ENCODE results near the gene STX8.
A peak's percentile ranks its signal among the peaks of the same experiment; 100 is the strongest.

The STX8 gene

GRCh38 chr17:9292561-9292941 lies 283.1 kb downstream of the STX8 start:
- DNase-seq (ENCODE audit: low spot score) = no peak

DNA sequence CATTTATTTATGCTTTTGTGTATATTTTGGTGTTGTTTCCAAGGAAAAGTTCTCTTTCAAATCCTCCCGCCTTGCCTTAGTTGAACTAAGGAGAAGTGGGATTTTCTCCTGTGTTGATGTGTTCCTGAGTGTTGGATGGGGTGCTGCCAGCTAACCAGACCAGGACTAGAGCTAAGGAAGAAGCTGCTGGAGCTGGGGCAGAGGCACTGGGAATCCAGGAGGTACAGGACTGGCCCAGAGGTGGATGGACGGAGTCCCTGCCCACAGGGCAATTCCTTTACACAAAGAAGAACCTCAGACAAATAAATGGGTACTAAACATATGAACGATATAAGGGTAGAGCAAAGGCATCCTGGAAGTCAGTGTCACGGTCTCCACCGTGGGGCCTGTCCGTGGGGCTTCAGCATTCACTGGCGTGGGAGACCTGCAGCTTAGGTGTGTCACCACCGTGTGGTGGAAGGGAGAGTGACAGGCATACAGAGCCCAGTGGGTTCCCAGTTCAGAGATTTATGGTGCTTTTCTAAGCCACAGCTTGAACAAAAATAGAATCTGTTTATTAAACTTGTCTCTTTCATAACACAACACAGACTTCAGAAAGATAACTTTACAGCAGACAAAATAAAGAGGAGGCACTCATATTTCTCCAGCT lies 283.6 kb downstream of the STX8 start:
- DNase-seq (ENCODE audit: low spot score) = peak; percentile 43

- DNase-seq (ENCODE audit: low spot score) = no peak
Measured at GRCh38 chr17:9290226-9290613, 285.4 kb downstream of the STX8 start.

DNA sequence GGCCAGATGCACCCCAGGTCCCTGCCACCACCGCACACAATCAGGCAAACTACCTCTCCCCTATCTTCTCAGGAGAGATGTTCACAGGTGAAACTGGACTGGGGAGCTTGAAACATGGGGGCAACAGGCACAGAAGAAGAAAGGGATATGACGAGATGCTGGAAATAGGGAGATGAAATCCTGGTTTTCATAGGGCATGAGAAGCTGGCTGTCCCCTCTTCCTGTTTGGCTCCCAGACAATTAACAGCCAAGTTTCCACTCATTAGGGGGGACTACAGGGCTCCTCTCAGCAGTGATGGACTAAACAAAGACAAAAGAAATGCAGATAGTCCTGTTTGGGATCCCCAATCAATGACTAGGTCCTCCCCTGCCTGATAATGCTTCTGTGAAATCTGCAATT lies 288.3 kb downstream of the STX8 start:
- no peak for DNase-seq (ENCODE audit: low spot score)

DNA sequence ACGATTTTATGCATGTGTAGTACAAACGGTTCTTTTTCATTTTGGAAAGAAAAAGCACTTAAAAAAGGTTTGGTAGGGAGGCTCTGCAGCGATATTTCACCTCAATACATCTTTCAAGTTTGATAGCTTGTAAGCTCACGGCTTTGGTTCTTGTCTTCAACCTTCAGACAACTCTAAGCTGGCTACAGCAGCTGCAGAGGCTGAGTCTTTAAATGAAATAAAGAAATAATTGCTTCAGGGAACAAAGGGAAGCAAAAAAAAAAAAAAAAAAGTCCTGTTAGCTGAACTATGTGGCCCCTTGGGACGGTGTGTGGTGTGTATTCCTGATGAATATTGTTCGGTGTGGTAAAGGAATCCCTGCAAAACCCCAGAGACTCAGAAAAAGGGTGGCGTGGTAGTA lies 289.2 kb downstream of the STX8 start:
- no peak for DNase-seq (ENCODE audit: low spot score)

DNA sequence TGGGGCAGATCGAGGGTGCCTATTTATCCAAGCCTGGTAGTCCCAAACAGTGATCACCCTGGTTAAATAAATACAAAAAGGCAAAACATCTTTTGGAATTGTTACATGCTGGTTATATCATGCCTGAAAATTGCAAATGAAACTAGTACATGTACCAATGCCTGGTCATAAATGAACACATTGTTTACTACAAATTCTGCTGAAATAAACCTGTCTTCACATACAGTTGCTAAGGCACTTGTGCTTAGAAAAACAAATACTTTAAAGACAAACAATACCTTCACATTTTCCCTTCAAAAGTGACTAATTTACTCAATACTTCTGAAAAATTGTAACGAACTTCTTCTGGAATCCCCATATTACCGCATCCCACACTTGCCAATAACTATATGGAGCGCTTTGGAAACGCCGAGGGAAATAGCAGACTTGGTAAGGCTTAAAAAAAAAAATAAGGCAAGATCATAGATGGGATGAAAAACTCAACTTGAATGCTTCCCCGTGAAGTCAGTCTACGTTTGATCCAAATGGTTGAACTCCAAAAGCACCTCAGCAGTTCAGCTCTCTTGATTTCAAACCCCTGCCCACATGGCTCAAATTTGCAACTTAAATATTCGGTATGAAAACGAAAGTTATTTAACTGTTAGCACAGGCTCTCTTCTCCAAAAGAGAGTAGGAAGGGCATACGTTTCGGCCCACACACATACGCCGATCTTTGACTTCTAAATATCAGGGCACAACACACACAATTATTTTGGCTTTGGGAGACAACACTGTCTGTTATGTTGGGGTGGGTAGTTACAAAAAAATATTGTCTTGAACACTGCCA lies 289.8 kb downstream of the STX8 start:
- no peak for DNase-seq (ENCODE audit: low spot score)

DNA sequence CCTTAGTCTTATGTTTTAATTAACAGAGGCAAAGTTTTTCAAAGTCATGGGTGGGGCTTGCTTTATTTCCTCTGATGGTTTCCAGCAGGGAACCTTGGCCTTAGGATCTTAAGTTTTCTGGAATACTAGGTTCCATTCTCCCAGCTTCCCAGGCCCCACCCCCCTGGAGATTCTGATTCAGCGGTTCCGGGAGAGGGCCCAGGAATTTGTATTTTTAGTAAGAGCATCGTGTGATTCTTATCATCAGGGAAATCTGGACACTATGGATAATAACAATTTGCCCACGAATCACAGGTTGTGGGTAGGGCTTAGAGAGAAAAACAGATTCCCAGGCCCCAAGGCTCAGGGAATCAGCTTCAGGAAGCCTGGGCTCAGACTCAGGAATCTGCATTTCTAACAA lies 290.7 kb downstream of the STX8 start:
- DNase-seq (ENCODE audit: low spot score) = no peak

- DNase-seq (ENCODE audit: low spot score) = no peak
Measured at GRCh38 chr17:9283909-9284308, 291.7 kb downstream of the STX8 start.

DNA sequence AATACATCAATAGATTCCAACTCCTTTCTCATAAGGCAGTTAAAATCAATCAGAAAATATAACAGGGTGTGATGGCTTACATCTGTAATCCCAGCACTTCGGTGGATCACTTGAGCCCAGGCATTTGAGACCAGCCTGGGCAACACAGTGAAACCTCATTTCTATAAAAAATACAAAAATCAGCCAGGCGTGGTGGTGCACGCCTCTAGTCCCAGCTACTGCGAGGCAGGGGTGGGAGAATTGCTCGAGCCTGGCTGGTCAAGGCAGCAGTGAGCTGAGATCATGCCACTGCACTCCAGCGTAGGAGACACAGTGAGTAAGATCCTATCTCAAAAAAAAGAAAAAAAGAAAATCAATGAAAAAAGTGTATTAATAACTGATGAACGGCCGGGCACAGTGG lies 295.7 kb downstream of the STX8 start:
- no peak for DNase-seq (ENCODE audit: low spot score)

DNA sequence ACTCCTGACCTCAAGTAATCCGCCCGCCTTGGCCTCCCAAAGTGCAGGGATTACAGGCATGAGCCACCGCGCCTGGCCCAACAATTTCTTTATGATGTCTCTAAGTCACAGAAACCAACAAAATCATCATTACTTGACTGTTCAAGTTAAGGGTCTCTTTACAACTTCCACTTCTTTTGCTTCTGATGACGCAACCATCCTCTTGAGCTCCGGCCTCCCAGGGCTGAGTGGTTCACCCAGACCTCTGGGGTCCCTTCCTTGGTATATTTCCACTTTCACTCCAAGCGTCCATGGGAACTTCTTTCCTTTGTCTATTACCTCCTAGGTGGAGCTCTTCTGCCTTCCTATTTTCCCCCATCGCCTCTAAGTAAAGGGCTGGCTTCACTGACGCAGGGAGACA lies 300.6 kb downstream of the STX8 start:
- no peak for DNase-seq (ENCODE audit: low spot score)

DNA sequence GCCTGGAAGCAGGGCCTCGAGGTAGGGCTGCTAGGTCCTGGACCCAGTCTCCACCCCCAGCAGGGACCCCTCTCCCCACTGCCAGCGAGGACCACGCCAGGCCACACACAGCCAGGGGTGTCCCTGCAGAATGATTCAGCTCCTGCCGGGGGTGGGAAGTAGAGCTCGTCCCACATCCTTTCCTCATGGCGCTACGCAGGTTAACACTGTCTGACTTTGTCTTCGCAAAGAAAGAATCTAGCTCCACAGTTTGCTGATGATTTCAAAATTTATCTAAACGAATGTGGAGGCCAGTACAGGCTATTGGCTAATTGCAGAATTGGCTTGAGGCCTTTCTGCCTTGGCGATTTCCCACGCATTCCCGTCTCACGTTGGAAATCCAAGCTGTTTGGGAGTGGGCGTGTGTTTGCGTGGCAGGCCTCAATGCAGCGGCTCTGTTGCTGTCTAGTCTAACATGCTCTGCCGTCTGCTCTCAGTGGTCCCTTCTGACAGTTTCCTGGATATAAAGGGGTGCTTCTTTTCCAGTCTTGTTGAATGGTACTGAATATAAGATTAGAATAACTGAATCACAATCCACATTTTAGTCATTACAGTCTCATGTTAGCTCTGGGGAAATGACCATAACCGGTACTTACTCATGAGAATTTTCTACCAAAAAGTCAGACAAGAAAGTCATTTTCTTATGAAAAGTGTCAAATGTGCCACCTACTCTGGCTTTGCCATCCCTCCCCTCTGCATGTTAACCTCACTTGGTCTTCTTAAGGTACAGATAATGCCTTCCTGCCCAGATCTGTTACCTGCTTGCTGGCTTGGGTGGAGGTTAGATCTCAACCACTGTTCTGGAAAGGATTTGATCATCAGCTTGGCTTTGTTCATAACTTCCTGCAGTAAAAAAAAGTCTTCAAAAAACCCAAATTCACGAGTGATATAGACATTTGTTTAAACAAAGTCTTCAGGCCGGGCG lies 301.9 kb downstream of the STX8 start:
- no peak for DNase-seq (ENCODE audit: low spot score)

DNA sequence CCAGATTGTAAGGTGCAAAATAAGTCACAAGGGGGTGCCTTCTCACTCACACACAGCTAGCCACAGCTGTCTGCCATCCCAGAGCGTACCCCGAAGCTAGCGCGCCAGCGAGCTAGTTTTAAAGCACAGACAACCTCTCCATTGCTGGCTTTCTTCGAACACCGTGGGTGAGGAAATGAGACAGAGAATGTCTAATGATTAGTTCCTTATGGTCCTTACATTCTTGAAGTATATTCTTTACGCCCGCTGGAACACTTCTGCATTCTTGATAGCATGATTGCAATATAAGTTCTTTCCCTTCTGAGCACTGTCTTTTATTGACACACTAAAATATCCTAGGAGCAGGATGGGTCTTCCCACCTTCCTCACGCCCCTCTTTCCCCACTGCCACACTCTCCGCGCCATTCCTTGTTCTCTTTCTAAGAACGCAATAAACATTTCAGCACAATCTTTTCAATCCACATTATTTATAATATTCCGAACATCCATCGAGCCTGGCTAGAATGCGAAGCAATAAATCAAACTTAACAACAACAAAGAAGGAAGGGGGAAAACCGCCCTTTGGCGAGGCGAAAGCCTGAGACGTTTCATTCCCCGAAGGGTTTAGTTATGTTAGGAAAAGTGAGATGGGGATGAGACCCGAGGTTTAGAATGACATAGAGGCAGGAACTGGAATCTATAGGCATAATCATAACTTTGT lies 303.0 kb downstream of the STX8 start:
- no peak for DNase-seq (ENCODE audit: low spot score)

DNA sequence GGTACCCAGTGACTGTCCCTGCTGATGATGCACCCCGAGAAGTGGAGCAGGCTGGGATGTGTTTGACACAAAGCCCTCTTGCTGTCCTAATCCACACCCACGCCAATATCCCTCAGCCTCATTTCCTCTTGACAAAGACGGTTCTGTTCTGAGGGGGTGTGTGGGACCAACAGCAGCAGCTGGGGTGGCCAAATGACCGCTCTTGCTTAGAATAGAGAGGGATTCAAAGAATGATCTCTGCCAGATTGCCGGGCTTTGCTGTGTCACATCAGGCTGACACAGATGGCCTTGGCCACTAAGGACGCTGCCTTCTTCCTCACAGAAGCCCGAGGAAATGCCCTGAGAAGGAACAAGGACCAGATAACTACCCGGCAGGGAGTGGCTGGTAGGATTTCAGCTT lies 303.6 kb downstream of the STX8 start:
- no peak for DNase-seq (ENCODE audit: low spot score)

DNA sequence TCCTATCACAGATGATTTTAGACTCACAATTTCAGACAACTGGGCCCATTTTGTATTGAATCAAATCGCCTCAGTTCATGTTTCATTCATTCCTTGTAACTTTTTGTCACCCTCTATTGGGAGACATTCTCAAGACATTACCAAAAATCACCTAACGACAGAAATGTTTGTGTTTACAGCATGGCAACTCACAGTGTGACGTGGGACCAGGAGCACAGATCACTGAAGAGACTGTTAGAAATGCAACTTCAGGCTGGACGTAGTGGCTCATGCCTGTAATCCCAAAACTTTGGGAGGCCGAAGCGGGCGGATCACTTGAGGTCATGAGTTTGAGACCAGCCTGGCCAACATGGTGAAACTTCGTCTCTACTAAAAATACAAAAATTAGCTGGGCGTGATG lies 304.7 kb downstream of the STX8 start:
- DNase-seq (ENCODE audit: low spot score) = no peak

DNA sequence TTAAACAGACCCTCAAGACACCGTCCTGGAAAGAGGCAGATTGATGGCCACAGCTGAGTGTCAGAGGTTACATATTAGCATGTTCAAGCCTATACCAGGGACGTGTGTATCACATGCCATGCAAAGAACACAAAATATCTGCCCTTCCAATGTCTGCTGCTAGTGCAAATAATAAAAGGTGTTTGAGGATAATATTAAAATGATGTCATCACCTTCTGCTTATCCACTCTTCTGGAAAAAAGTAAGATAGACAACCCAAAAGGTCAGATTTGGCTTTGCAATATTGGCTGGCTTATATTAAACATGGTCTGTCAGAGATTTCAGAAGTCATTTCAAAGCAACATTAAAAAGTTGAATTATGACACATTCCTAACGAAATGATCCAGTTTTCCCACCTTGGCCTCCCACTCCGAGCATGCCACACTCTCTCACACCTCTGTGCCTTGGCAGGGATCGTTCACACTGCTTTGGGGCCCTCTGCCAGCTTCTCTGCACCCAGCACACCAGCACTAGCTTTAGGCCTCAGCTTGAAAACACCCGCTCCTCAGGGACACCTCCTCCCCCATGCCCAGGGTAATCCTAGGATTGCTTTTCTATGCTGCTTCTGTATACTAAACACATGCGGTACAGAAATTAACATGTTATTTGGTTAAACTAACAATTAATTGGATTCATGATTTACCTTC lies 306.1 kb downstream of the STX8 start:
- DNase-seq (ENCODE audit: low spot score) = no peak

GRCh38 chr17:9268546-9268945 lies 307.1 kb downstream of the STX8 start:
- DNase-seq (ENCODE audit: low spot score) = no peak

DNA sequence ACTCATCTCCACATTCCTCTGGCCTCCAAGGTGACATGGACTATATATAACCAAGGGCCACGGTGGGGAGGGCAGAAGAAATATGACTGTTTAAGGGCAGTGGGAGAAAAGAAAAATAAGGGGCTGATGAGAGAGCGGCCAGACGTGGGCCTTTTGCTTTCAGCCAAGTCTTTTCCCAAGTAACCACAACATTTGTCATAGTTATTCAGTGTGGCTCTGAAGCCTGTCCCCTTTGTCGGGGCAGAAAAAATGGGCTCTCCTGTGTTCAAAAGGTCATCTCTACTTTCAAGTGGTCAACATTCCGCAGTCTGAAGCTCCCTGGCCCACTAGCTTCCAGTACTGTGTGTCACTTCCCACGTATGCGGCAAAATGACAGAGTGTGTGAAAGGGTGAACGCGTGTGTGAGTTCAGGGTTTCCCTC lies 308.9 kb downstream of the STX8 start:
- no peak for DNase-seq (ENCODE audit: low spot score)

- DNase-seq (ENCODE audit: low spot score) = no peak
Measured at GRCh38 chr17:9266031-9266680, 309.5 kb downstream of the STX8 start.

DNA sequence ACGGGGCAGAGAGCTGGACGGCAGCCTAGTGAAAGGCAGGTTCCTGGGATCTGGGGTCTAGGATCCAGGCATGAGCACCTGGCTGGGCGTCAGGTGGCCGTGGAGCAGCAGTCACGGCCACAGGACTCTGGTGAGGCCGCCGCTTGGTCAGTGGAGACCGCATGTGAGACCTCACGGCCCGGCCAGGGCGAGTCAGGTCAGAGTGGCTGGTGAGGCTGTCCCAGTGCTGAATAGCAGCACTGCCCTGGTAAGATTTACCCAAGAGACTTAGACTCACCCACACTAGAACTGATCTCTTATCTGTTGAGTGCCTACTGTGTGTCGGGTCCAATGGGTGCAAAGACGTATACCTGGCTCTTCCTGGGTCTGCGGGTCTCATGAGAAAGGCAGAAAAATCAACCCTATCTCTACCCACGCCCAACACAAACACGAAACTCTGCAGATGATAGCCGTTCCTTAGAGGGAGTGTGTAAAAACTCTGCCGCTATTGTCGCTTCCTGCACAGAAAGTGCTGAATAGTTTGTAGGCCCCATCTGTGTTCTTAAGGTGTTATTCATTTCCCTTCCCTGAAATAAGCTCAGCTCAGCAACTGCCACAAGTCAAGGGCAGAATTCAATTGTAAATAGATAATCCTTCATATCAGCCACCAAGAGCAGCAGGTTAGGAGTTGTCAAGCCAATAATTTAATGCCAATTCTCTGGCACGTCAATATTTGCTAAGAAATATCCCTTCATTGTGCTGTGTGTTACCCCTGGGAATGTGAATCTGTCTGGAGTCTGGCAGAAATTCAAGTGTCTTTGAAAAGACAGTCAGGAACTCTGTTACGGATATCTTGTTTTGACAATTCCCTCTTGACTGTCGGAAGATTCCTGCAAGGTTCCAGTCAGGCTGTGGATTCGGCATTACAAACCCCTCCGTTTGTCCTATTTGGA lies 314.3 kb downstream of the STX8 start:
- DNase-seq (ENCODE audit: low spot score) = no peak

- DNase-seq (ENCODE audit: low spot score) = no peak
Measured at GRCh38 chr17:9259419-9259818, 316.2 kb downstream of the STX8 start.
